Ovary (tissue), 3 donors: ENCODE results near the gene RHOC.
"Not testable (repeated sequence)": the region's sequence is repeated elsewhere in the genome, so short reads cannot be mapped to it uniquely, and the experiment has no call there.

ENCODE experiments used
- EP300 ChIP-seq: sonication (generic); formaldehyde crosslinking; IDR thresholded peaks from one replicate; pipeline ENCODE4 v1.6.1; 2017; ENCODE audit warnings: antibody characterized with exemption
- POLR2A ChIP-seq: fragments of 450-650 bp; IDR thresholded peaks from one replicate; pipeline ENCODE4 v1.6.1; 2017; ENCODE audit warnings: antibody characterized with exemption, mild to moderate bottlenecking, moderate library complexity
- TF ChIP-seq, protein P1 (sequence below), 3 donors: fragments of 450-650 bp in 2 of 3; fragments of 200-600 bp in 1 of 3; IDR thresholded peaks; one replicate each; pipeline versions ENCODE4 v1.5.1 to v1.8.0; 2016 to 2022; ENCODE audit warnings: antibody characterized with exemption in 3 of 3, mild to moderate bottlenecking in 1 of 3
- donor health status: DM: no; HTN: no; CAD: no.

- not testable (repeated sequence) for TF ChIP-seq POLR2A, EP300
- TF ChIP-seq, protein P1, sequence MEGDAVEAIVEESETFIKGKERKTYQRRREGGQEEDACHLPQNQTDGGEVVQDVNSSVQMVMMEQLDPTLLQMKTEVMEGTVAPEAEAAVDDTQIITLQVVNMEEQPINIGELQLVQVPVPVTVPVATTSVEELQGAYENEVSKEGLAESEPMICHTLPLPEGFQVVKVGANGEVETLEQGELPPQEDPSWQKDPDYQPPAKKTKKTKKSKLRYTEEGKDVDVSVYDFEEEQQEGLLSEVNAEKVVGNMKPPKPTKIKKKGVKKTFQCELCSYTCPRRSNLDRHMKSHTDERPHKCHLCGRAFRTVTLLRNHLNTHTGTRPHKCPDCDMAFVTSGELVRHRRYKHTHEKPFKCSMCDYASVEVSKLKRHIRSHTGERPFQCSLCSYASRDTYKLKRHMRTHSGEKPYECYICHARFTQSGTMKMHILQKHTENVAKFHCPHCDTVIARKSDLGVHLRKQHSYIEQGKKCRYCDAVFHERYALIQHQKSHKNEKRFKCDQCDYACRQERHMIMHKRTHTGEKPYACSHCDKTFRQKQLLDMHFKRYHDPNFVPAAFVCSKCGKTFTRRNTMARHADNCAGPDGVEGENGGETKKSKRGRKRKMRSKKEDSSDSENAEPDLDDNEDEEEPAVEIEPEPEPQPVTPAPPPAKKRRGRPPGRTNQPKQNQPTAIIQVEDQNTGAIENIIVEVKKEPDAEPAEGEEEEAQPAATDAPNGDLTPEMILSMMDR (IDR thresholded peaks at IDR 0.05), result not testable (repeated sequence)
Observed at GRCh38 chr1:112729011-112729410, 22.1 kb upstream of the RHOC start.
